ENCODE measurements around the gene WDR75.
"Not testable (repeated sequence)": the region's sequence is repeated elsewhere in the genome, so short reads cannot be mapped to it uniquely, and the experiment has no call there.

WDR75 gene

GRCh38 chr2:189440947-189441708, at the start of gene WDR75:
WDR75 (plus strand) TSS chr2:189441474; CDS start chr2:189441493, 19 bp downstream.
- DNase-seq, result peak; percentile 90

DNA sequence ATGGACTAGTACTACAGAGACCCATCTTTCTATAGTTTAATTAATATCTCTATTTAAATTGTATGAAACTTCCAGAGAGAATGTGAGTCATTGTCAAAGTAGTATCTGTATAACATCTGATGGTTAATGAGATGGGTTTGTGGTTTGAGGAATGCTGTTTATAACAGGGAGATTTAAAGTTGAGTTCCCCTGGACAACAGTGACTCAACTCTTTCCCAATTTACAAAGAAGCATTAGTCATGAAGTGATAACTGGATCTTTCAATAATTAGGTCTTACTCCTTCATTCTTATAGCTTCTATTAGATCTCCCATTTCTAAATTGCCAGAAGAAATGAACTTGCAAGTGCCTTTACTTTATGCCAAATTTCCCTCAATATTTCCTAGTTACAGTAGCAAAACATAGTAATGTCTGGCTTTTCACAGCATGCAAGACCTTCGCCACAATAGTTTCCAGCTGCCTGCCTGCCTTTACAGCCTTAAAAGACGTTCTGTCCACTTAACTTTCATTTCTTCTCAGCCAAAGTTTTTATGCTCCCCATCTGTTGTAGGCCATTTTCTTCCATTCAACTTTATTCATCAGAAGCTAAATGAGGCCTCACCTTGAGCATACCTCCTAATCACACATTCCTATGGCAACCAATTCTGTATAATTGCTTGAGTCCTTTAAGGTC, 47.7 kb upstream of the WDR75 start:
- no peak for DNase-seq

- no peak for DNase-seq
Observed at GRCh38 chr2:189394525-189394924, 46.7 kb upstream of the WDR75 start.

DNA sequence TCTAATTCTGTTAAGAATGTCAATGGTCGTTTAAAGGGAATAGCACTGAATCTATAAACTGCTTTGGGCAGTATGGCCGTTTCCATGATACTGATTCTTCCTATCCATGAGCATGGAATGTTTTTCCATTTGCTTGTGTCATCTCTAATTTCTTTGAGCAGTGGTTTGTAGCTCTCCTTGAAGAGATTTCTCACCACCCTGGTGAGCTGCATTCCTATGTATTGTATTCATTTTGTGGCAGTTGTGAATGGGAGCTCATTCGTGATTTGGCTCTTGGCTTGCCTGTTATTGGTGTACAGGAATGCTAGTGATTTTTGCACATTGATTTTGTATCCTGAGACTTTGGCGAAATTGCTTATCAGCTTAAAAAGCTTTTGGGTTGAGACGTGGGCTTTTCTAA, 38.3 kb upstream of the WDR75 start:
- no peak for DNase-seq

DNA sequence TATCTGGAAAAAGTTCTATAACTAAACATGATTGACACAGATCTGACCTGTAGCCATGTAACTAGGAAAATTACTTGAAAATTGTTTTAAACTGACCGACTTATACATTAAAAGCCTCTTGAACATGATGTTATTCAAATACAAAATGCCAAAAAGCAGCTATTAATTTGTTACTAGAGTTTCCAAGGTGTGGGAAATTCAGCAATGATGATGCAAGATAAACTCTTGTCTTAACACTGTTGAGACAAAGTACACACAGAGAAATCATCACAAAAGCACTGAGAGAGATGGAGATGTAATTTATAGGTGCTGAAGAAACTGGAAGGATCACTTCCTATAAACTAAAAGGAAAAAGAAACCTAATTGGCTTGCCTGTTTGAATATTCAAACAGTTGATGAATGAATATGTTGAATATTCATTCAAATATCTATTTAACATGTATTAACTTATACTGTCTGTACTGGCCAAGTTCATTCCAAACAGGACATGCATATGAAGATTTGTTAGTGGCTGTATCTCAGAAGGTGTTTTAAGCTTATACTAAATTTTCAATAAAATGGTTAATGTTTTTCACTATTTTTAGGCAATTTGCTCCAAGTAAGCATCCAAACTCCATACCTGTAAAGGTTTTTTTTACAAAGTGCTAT, 34.6 kb upstream of the WDR75 start:
- DNase-seq, result no peak

- no peak for DNase-seq
Observed at GRCh38 chr2:189407281-189408209, 33.7 kb upstream of the WDR75 start.

DNA sequence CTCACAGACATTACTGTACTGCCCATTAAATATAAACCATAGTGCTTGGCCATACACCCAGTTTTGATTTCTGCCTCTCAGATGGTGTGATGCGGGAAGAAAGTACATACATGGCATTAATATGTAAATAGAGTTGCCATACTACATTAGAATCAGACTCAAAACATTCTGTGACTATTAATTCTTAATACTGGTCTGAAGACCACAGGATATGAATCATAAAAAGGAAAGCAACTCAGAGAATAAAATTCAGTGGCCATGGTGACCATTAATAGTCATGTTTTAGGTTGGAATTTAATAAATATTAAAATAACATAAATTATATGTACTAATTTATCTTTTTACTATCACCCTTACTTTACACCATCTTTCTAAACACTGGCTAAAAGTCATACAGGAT, 33.0 kb upstream of the WDR75 start:
- no peak for DNase-seq

DNA sequence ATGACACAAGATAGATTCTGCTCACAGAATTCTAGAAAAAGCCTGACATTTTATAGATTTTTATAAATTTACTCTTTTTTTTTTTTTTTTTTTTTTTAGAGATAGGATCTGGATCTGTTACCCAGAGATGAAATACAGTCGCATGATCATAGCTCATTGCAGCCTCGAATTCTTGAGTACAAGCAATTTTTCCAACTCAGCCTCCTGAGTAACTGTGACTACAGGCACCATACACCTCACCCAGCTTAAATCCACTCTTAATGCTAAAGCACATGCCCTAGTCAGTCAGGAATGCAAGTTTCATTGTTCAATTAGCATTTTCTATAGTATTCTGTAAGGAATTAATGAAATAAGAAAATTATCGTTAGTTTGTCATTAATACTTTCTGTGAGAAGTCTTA, 32.1 kb upstream of the WDR75 start:
- no peak for DNase-seq

DNA sequence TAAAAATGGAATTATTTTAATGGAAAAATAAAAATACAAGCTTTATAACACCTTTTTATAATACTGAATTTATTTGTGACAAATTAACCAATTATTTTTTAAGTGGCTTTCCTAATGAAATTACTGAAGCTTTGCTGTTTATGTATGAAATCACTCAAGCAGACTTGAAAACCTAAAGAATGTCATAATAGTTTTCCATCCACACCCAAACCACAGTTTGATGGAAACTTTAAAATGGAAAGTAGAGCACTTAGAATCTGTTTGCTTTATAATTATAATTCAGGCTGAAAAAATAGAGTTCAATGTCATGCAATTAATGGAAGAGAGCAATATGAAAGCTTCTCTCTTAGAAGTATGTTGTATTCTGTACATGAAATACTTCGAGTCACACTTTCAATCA, 31.6 kb upstream of the WDR75 start:
- DNase-seq, result no peak

GRCh38 chr2:189411860-189412259, 29.4 kb upstream of the WDR75 start:
- DNase-seq, result no peak

DNA sequence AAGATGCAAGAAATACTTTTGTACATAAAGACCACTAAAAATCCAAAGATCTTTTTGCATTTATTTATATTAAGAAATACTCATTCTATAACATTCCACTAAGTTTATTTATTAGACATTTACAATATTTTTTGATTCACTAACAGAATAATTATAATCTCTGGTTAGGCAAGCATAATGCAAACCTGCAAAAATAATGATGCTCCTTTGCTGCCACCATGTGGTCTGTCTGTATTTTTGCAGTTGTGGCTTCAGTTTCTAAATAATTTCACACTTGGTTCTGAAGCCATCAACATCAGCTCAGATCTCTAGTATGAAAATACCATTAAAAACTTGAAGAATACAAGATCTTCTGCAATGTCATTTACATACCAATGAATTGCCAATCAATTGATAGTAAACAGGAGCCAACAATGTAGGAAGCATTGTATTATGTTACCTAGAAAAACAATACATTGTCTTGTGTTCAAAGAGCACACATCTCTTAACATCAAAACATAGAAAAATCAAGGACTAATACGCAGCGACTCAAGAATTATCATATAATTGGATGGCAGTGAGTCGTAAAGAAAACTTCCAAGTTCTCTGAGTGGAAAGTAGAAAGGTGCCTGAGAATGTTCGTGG, 28.8 kb upstream of the WDR75 start:
- peak; percentile 1 for DNase-seq

DNA sequence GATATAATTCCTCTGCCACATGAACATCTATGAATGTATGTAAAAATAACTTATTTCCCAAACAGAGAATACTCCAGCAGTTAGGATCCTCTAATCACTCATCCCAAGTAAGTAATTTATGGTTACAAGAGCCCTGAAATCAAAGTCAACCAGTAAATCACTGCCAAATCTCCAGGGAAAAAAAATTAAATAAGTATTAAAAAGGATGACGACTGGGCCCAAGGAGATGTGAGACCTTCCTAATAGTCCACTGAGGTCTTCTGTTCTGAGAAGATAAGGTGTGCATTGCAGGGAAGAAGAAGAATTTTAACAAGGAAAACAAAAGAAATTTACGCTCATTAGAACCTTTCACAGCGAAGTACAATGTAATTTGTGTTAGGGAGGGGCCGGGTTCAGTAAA, 28.0 kb upstream of the WDR75 start:
- no peak for DNase-seq

- no peak for DNase-seq
Observed at GRCh38 chr2:189421644-189422043, 19.6 kb upstream of the WDR75 start.

DNA sequence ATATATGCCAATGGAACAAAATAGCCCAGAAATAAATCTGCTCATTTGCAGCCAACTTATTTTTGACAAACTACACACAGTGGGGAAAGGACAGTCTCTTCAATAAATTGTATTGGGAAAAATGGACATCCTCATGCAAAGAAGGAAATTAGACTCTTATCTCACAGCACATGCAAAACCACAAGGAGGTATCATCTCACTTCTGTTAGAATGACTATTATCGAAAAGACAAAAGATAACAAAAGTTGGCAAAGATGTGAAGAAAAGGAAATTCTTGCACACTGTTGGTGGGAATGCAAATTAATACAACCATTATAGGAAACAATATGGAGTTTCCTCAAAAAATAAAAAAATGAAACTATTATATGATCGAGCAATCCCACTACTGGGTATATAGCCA, 16.3 kb upstream of the WDR75 start:
- no peak for DNase-seq

DNA sequence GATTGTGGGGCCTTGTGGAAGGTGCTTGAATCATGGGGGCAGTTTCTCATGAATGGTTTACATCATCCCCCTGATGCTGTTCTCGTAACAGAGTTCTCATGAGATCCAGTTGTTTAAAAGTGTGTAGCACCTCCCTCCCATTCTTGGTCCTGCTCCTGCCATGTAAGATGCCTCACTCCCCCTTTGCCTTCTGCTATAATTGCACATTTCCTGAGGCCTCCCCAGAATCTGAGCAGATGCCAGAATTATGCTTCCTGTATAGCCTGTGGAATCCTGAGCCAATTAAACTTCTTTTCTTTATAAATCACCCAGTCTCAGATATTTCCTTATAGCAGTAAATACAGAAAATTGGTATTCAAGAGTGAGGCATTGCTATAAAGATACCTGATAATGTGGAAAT, 15.6 kb upstream of the WDR75 start:
- DNase-seq, result no peak

DNA sequence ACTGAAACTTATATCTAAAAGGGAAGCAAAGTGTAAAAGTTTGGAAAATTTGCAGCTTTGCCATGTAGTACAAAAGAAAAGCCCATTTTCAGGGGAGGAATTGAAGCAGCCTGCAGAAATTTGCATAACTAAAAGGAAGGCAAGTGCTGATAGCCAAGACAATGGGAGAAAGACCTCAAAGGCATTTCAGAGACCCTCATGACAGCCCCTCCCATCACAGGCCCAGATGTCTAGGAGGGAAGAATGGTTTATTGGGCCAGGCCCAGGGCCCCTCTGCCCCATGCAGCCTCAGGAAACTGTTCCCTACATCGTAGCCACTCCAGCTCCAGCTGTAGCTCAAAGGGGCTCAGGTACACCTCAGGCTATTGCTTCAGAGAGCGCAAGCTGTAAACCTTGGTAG, 14.4 kb upstream of the WDR75 start:
- DNase-seq, result no peak

- DNase-seq, result no peak
Observed at GRCh38 chr2:189427872-189428271, 13.4 kb upstream of the WDR75 start.

GRCh38 chr2:189430448-189430847, 10.8 kb upstream of the WDR75 start:
- DNase-seq, result not testable (repeated sequence)

DNA sequence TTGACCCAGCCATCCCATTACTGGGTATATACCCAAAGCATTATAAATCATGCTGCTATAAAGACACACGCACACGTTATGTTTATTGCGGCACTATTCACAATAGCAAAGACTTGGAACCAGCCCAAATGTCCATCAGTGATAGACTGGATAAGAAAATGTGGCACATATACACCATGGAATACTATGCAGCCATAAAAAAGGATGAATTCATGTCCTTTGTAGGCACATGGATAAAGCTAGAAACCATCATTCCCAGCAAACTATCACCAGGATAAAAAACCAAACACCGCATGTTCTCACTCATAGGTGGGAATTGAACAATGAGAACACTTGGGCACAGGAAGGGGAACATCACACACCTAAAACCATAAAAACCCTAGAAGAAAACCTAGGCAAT, 5.5 kb upstream of the WDR75 start:
- DNase-seq, result not testable (repeated sequence)

DNA sequence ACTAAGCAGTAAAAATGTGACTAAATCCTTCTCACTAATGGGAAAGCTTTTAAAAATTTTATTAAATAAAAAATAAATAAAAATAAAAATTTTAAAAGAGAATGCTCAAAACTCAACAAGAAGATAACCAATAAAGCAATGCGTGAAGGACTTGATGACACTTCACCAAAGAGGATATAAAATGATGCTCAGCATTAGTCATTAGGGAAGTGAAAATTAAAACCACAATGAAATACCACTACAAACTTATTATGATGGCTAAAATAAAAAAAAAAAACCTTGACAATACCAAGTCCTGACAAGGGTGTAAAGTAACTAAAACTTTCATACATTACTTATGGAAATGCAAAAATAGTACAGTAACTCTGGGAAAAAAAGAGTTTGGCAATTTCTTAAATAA, 3.3 kb upstream of the WDR75 start:
- DNase-seq, result no peak

DNA sequence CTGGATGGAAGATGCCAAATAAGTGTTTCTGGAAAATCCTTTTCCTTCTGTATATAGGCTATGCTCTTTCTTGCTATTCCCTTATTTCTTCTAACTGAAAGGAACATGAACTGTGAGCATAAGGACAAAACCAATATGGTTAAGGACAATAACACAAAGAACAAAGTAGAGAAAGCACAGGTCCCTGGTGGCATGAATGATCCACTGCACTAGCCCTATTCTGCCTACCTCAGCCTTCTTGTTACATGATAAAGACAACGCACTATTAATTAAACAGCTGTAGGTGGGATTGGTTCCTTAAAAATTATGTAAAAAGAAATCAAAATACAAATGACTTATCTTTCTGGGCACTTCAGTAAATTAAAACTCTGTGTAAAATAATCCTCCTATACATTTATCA, 1.9 kb upstream of the WDR75 start:
- no peak for DNase-seq

- no peak for DNase-seq
Observed at GRCh38 chr2:189440644-189440946, 679 bp upstream of the WDR75 start.

- no peak for DNase-seq
Observed at GRCh38 chr2:189441709-189442074, 418 bp downstream of the WDR75 start.

Measured in CD4-positive, alpha-beta T cell treated with Interferon gamma for 1 hour (primary cell).